Activated CD4-positive, CD25-positive, alpha-beta regulatory T cell (primary cell): ENCODE measurements around the gene SEC31B.

Experiments
- DNase-seq, 4 experiments: peaks; one replicate each; lab custom pipeline; 2025; lab: John Stamatoyannopoulos, UW

The SEC31B gene

GRCh38 chr10:100528123-100528886, 8.6 kb upstream of the SEC31B start:
- no peak for DNase-seq

- no peak for DNase-seq
Measured at GRCh38 chr10:100524638-100525037, 5.0 kb upstream of the SEC31B start.

GRCh38 chr10:100524206-100524605, 4.5 kb upstream of the SEC31B start:
- no peak for DNase-seq

GRCh38 chr10:100522945-100523344, 3.3 kb upstream of the SEC31B start:
- DNase-seq, result no peak

- DNase-seq, result no peak
Measured at GRCh38 chr10:100522107-100522801, 2.6 kb upstream of the SEC31B start.

- DNase-seq, result no peak
Measured at GRCh38 chr10:100520811-100521210, 1.1 kb upstream of the SEC31B start.

- DNase-seq, result peak; percentile 19 to 31 (median 26)
Measured at GRCh38 chr10:100518761-100519241, 860 bp downstream of the SEC31B start.

GRCh38 chr10:100516847-100517246, 2.8 kb downstream of the SEC31B start:
- no peak for DNase-seq

GRCh38 chr10:100515612-100516011, 4.0 kb downstream of the SEC31B start:
- no peak for DNase-seq

- DNase-seq, result peak in 3 of 4 experiments; percentile 28 to 51 (median 40)
Measured at GRCh38 chr10:100510533-100511308, 8.9 kb downstream of the SEC31B start.

- peak; percentile 9 to 53 (median 40) for DNase-seq
Measured at GRCh38 chr10:100509241-100509840, 10.3 kb downstream of the SEC31B start.

GRCh38 chr10:100508691-100509150, 10.9 kb downstream of the SEC31B start:
- peak in 2 of 4 experiments; percentile 8 to 12 for DNase-seq

GRCh38 chr10:100508266-100508665, 11.4 kb downstream of the SEC31B start:
- no peak for DNase-seq

GRCh38 chr10:100507357-100507732, 12.3 kb downstream of the SEC31B start:
- no peak for DNase-seq

GRCh38 chr10:100506596-100507356, 12.9 kb downstream of the SEC31B start:
- DNase-seq, result no peak

- no peak for DNase-seq
Measured at GRCh38 chr10:100505164-100505563, 14.5 kb downstream of the SEC31B start.

- no peak for DNase-seq
Measured at GRCh38 chr10:100504096-100504495, 15.6 kb downstream of the SEC31B start.

- no peak for DNase-seq
Measured at GRCh38 chr10:100502926-100503494, 16.7 kb downstream of the SEC31B start.

- DNase-seq, result no peak
Measured at GRCh38 chr10:100501423-100501822, 18.2 kb downstream of the SEC31B start.

GRCh38 chr10:100498059-100498458, 21.6 kb downstream of the SEC31B start:
- no peak for DNase-seq

GRCh38 chr10:100496567-100496966, 23.1 kb downstream of the SEC31B start:
- DNase-seq, result no peak
